ENCODE results near the gene SOX6. TPM values are rescaled to one million over a fixed set of nuclear protein-coding genes. Genes with fewer than 3 reads are reported as not detected.

The SOX6 gene
- polyA plus RNA-seq, 1 donor from 2014 or later: 2.2 TPM

GRCh38 chr11:16312233-16312765 lies 44.0 kb downstream of the SOX6 start:
- Histone ChIP-seq H3F3A (ENCODE audit: insufficient read depth, low read length, poor library complexity, severe bottlenecking) (peaks cover 3% of the 10 kb centered on the region), H3K79me2 (replicated peaks; ENCODE audit: insufficient read depth, low read length) (no peaks in the 10 kb centered on the region), H3K4me3 (ENCODE audit: low read length) (no peak overlapping the region), H3K4me2 (ENCODE audit: low read length) (no peak overlapping the region), H3K9me3 (ENCODE audit: low read length) (no peaks in the 10 kb centered on the region), H4K20me1 (ENCODE audit: insufficient read depth) (no peaks in the 10 kb centered on the region), H3K9ac (ENCODE audit: low read length) (no peak overlapping the region), H3K27me3 (ENCODE audit: insufficient read depth, low read depth, low read length) (no peaks in the 10 kb centered on the region), H2AFZ (ENCODE audit: low read depth, low read length) (no peak overlapping the region), H3K36me3 (ENCODE audit: insufficient read depth, low read length) (no peaks in the 10 kb centered on the region), H3K9me2 (ENCODE audit: insufficient read depth, low read length) (no peaks in the 10 kb centered on the region), H3K27ac (ENCODE audit: low read length) (no peak overlapping the region)
- TF ChIP-seq EP300 (conservative IDR thresholded peaks at IDR 0.05; ENCODE audit: poor library complexity, severe bottlenecking) (no peak), CTCF (IDR thresholded peaks at IDR 0.05; ENCODE audit: poor library complexity, severe bottlenecking) (no peak), SMC3 (conservative IDR thresholded peaks at IDR 0.05; ENCODE audit: poor library complexity) (no peak), EZH2 (IDR thresholded peaks at IDR 0.05; ENCODE audit: borderline replicate concordance, insufficient read depth, low read length, poor library complexity, severe bottlenecking) (no peak)

- Histone ChIP-seq H3K9ac (ENCODE audit: low read length) (no peak overlapping the region), H3K27ac (ENCODE audit: low read length) (no peak overlapping the region), H2AFZ (ENCODE audit: low read depth, low read length) (no peak overlapping the region), H3F3A (ENCODE audit: insufficient read depth, low read length, poor library complexity, severe bottlenecking) (peaks cover 3% of the 10 kb centered on the region), H3K79me2 (replicated peaks; ENCODE audit: insufficient read depth, low read length) (no peaks in the 10 kb centered on the region), H3K9me3 (ENCODE audit: low read length) (no peaks in the 10 kb centered on the region), H3K27me3 (ENCODE audit: insufficient read depth, low read depth, low read length) (no peaks in the 10 kb centered on the region), H3K4me2 (ENCODE audit: low read length) (no peak overlapping the region), H3K4me3 (ENCODE audit: low read length) (no peak overlapping the region), H3K36me3 (ENCODE audit: insufficient read depth, low read length) (no peaks in the 10 kb centered on the region), H3K9me2 (ENCODE audit: insufficient read depth, low read length) (no peaks in the 10 kb centered on the region), H4K20me1 (ENCODE audit: insufficient read depth) (no peaks in the 10 kb centered on the region)
- TF ChIP-seq MXI1 (conservative IDR thresholded peaks at IDR 0.05; ENCODE audit: poor library complexity, severe bottlenecking) (no peak), EZH2 (IDR thresholded peaks at IDR 0.05; ENCODE audit: borderline replicate concordance, insufficient read depth, low read length, poor library complexity, severe bottlenecking) (no peak), CTCF (IDR thresholded peaks at IDR 0.05; ENCODE audit: poor library complexity, severe bottlenecking) (no peak), TAF1 (IDR thresholded peaks at IDR 0.05; ENCODE audit: low read depth) (no peak), SMC3 (conservative IDR thresholded peaks at IDR 0.05; ENCODE audit: poor library complexity) (no peak), EP300 (conservative IDR thresholded peaks at IDR 0.05; ENCODE audit: poor library complexity, severe bottlenecking) (no peak), RAD21 (conservative IDR thresholded peaks at IDR 0.05) (no peak), POLR2AphosphoS5 (IDR thresholded peaks at IDR 0.05) (no peak)
- TF ChIP-seq, protein P1, sequence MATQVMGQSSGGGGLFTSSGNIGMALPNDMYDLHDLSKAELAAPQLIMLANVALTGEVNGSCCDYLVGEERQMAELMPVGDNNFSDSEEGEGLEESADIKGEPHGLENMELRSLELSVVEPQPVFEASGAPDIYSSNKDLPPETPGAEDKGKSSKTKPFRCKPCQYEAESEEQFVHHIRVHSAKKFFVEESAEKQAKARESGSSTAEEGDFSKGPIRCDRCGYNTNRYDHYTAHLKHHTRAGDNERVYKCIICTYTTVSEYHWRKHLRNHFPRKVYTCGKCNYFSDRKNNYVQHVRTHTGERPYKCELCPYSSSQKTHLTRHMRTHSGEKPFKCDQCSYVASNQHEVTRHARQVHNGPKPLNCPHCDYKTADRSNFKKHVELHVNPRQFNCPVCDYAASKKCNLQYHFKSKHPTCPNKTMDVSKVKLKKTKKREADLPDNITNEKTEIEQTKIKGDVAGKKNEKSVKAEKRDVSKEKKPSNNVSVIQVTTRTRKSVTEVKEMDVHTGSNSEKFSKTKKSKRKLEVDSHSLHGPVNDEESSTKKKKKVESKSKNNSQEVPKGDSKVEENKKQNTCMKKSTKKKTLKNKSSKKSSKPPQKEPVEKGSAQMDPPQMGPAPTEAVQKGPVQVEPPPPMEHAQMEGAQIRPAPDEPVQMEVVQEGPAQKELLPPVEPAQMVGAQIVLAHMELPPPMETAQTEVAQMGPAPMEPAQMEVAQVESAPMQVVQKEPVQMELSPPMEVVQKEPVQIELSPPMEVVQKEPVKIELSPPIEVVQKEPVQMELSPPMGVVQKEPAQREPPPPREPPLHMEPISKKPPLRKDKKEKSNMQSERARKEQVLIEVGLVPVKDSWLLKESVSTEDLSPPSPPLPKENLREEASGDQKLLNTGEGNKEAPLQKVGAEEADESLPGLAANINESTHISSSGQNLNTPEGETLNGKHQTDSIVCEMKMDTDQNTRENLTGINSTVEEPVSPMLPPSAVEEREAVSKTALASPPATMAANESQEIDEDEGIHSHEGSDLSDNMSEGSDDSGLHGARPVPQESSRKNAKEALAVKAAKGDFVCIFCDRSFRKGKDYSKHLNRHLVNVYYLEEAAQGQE (IDR thresholded peaks at IDR 0.05; ENCODE audit: borderline replicate concordance): no peak
Observed at GRCh38 chr11:16311831-16312230, 44.5 kb downstream of the SOX6 start.
